ENCODE results near the gene ARHGEF11. TPM values are rescaled to one million over a fixed set of nuclear protein-coding genes. Genes with fewer than 3 reads are reported as not detected.

The ARHGEF11 gene
- total RNA-seq, 1 experiment from 2014 or later, result 45.5 TPM

DNA sequence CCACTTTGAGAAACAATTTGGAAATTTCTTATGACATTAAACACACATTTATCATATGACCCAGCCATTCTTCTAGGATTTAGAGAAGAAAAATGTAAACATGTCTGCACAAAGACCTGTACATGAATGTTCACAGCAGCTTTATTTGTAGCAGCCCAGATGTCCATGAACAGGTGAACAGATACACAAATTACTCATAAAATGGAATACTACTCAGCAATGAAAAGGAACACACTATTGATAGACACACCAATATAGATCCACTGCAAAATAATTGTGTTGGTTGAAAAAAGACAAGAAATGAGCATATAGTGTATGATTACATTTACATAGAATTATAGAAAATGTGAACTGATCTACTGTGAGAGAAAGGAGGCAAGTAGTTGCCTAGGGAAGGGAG is 26.1 kb downstream of the ARHGEF11 start:
- Histone ChIP-seq H3K27me3 (replicated peaks; ENCODE audit: control insufficient read depth, insufficient read depth, low read length) (no peaks in the 10 kb centered on the region), H3K9me3 (peaks cover 17% of the 10 kb centered on the region), H3K4me3 (ENCODE audit: low read depth, low read length) (no peak overlapping the region), H3K36me3 (ENCODE audit: control insufficient read depth, insufficient read depth, low read length) (no peaks in the 10 kb centered on the region; the same call in 1 of the 2 replicates), H3K4me1 (no peaks in the 10 kb centered on the region)
- Mint-ChIP-seq H3K27me3 (ENCODE audit: insufficient read depth, unreplicated experiment) (no peaks in the 10 kb centered on the region), H3K9me3 (ENCODE audit: unreplicated experiment) (peaks cover 56% of the 10 kb centered on the region), H3K4me3 (ENCODE audit: unreplicated experiment) (no peak overlapping the region), H3K36me3 (ENCODE audit: insufficient read depth, unreplicated experiment) (peaks cover 21% of the 10 kb centered on the region), H3K4me1 (ENCODE audit: low read depth, unreplicated experiment) (no peaks in the 10 kb centered on the region), H3K27ac (ENCODE audit: unreplicated experiment) (no peak overlapping the region)
- no peak for TF ChIP-seq CTCF (IDR thresholded peaks at IDR 0.05; ENCODE audit: insufficient read depth in 1 of 2, low read depth in 1 of 2, low read length in 1 of 2, severe bottlenecking in 1 of 2, unreplicated experiment in 1 of 2)
- ChIA-PET POLR2A (no interaction called here), CTCF (no interaction called here)
- no TSS peak for BruUV-seq (replicated peaks)
- no peak for DNase-seq
- intact Hi-C loops (cut with micrococcal nuclease; ENCODE audit: unreplicated experiment), result no loop called here

DNA sequence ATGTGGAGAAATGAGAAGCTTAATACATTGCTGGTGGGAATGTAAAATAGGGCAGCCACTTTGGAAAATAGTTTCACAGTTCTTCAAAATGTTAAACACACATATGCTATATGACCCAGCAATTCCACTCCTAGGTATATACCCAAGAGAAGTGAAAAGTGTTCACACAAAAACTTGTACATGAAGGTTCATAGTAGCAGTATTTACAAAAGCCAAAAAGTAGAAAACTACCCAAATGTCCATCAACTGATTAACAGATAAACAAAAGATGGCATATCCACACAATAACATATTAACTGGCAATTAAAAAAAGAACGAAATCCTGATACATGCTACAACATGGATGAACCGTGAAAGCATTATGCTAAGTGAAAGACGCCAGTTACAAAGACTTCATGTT is 33.7 kb downstream of the ARHGEF11 start:
- Mint-ChIP-seq H3K36me3 (ENCODE audit: insufficient read depth, unreplicated experiment) (no peaks in the 10 kb centered on the region), H3K4me3 (ENCODE audit: unreplicated experiment) (no peak overlapping the region), H3K27ac (ENCODE audit: unreplicated experiment) (no peak overlapping the region), H3K4me1 (ENCODE audit: low read depth, unreplicated experiment) (no peaks in the 10 kb centered on the region), H3K27me3 (ENCODE audit: insufficient read depth, unreplicated experiment) (no peaks in the 10 kb centered on the region), H3K9me3 (ENCODE audit: unreplicated experiment) (no peaks in the 10 kb centered on the region)
- Histone ChIP-seq H3K27me3 (replicated peaks; ENCODE audit: control insufficient read depth, insufficient read depth, low read length) (no peaks in the 10 kb centered on the region), H3K4me3 (ENCODE audit: low read depth, low read length) (no peak overlapping the region), H3K4me1 (peaks cover 12% of the 10 kb centered on the region), H3K9me3 (no peaks in the 10 kb centered on the region), H3K36me3 (ENCODE audit: control insufficient read depth, insufficient read depth, low read length) (no peaks in the 10 kb centered on the region)
- TF ChIP-seq CTCF (IDR thresholded peaks at IDR 0.05; ENCODE audit: insufficient read depth in 1 of 2, low read depth in 1 of 2, low read length in 1 of 2, severe bottlenecking in 1 of 2, unreplicated experiment in 1 of 2), result no peak
- POLR2A ChIA-PET, result no interaction called here
- CTCF ChIA-PET, result interaction anchor here (0.6 kb wide), 1 partner anchor 13 kb away, joined by 3 read pairs; no protein-coding TSS in a partner anchor
- BruUV-seq (replicated peaks), result no TSS peak
- DNase-seq, result no peak
- intact Hi-C loops (cut with micrococcal nuclease; ENCODE audit: unreplicated experiment), result no loop called here

DNA sequence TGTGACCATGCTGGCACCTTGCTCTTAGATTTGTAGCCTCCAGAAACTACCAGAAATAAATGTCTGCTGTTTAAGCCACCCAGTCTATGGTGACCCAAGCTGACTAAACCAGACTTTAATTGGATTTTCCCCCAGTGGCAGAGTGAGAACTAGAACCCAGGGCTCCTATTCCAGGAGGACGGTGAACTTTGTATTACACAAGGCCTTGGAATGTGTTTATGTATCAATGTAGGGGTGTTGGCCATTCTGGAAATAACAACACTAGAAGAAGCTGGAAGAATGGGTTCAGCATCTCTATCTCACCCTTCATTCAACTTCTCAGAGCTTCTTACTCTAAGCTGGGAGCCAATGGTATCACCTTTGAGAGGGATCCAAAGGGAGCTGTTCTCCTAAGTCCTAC is 37.0 kb downstream of the ARHGEF11 start:
- Mint-ChIP-seq H3K4me3 (ENCODE audit: unreplicated experiment) (no peak overlapping the region), H3K4me1 (ENCODE audit: low read depth, unreplicated experiment) (no peaks in the 10 kb centered on the region), H3K27me3 (ENCODE audit: insufficient read depth, unreplicated experiment) (no peaks in the 10 kb centered on the region), H3K27ac (ENCODE audit: unreplicated experiment) (no peak overlapping the region), H3K36me3 (ENCODE audit: insufficient read depth, unreplicated experiment) (no peaks in the 10 kb centered on the region), H3K9me3 (ENCODE audit: unreplicated experiment) (no peaks in the 10 kb centered on the region)
- POLR2A ChIA-PET, result no interaction called here
- no peaks in the 10 kb centered on the region for H3K9me3 ChIP-seq
- no TSS peak for BruUV-seq (replicated peaks)
- TF ChIP-seq CTCF (IDR thresholded peaks at IDR 0.05; ENCODE audit: insufficient read depth in 1 of 2, low read depth in 1 of 2, low read length in 1 of 2, severe bottlenecking in 1 of 2, unreplicated experiment in 1 of 2), result no peak
- no peak overlapping the region for H3K4me3 ChIP-seq (ENCODE audit: low read depth, low read length)
- H3K27me3 ChIP-seq (replicated peaks; ENCODE audit: control insufficient read depth, insufficient read depth, low read length), result no peaks in the 10 kb centered on the region
- intact Hi-C loops (cut with micrococcal nuclease; ENCODE audit: unreplicated experiment), result no loop called here
- DNase-seq, result no peak
- CTCF ChIA-PET, result interaction anchor here (0.5 to 1.2 kb wide), 2 partner anchors 11 to 152 kb away, joined by 3 to 4 read pairs; no protein-coding TSS in a partner anchor
- H3K4me1 ChIP-seq, result peaks cover 12% of the 10 kb centered on the region
- no peaks in the 10 kb centered on the region for H3K36me3 ChIP-seq (ENCODE audit: control insufficient read depth, insufficient read depth, low read length)

All from Caco-2 (cell line).